Measurements from ENCODE around the gene PAM16. TPM values are rescaled to one million over a fixed set of nuclear protein-coding genes. Genes with fewer than 3 reads are reported as not detected.

Gene PAM16
- total and polyA plus RNA-seq, 9 of the 15 experiments (the other 6 are each of a cell fraction or from before 2014, with no cell fraction given): 38.7 to 273 (median 79.3) TPM

GRCh38 chr16:4316108-4316863, 34.8 kb downstream of the PAM16 start (continued):
- TF ChIP-seq ZNF121 (CRISPR knock-in tag; conservative IDR thresholded peaks at IDR 0.05) (no peak), HNRNPL (IDR thresholded peaks at IDR 0.05; ENCODE audit: low read depth, low read length) (0 out of 2 replicates have a peak, but pooled peaks have one; percentile 3), PHF8 (IDR thresholded peaks at IDR 0.05; ENCODE audit: borderline replicate concordance, low read length) (peak; percentile 28; the same call in 1 of the 2 replicates), ELF4 (CRISPR knock-in tag; IDR thresholded peaks at IDR 0.05) (no peak), TBL1XR1 (IDR thresholded peaks at IDR 0.05; ENCODE audit: low read length in 2 of 2) (no peak), IFI16 (CRISPR knock-in tag; IDR thresholded peaks at IDR 0.05) (no peak), GATAD2B (IDR thresholded peaks at IDR 0.05; ENCODE audit: borderline replicate concordance) (no peak), TBP (optimal IDR thresholded peaks at IDR 0.05; ENCODE audit: low read depth, low read length) (no peak), POLR2H (tag; IDR thresholded peaks at IDR 0.05; ENCODE audit: low read depth) (no peak), HNRNPH1 (optimal IDR thresholded peaks at IDR 0.05; ENCODE audit: low read depth, low read length) (no peak), ZNF507 (tag; conservative IDR thresholded peaks at IDR 0.05) (no peak), PBX2 (CRISPR knock-in tag; IDR thresholded peaks at IDR 0.05; ENCODE audit: low read depth) (no peak), PBX2 (tag; conservative IDR thresholded peaks at IDR 0.05; ENCODE audit: low read depth) (no peak), PURB (CRISPR knock-in tag; IDR thresholded peaks at IDR 0.05; ENCODE audit: low read depth) (no peak), PCBP1 (IDR thresholded peaks at IDR 0.05; ENCODE audit: low read depth, low read length, poor library complexity, severe bottlenecking) (peak; percentile 37), THAP7 (CRISPR knock-in tag; IDR thresholded peaks at IDR 0.05) (no peak), SAP30 (IDR thresholded peaks at IDR 0.05; ENCODE audit: borderline replicate concordance, insufficient read depth, low read depth, low read length, poor library complexity, severe bottlenecking) (no peak), BCLAF1 (IDR thresholded peaks at IDR 0.05; ENCODE audit: borderline replicate concordance in 1 of 2, control insufficient read depth in 1 of 2, low read depth in 2 of 2, low read length in 1 of 2) (no peak), ZNF778 (CRISPR knock-in tag; IDR thresholded peaks at IDR 0.05) (no peak), CCNT2 (IDR thresholded peaks at IDR 0.05; ENCODE audit: borderline replicate concordance, extremely low read depth, insufficient read length, low read depth, low read length) (peak; percentile 36), GTF2E2 (tag; IDR thresholded peaks at IDR 0.05) (no peak)

All from K562 (cell line).